ENCODE results near the gene PELO. TPM values are rescaled to one million over a fixed set of nuclear protein-coding genes. Genes with fewer than 3 reads are reported as not detected.

Gene PELO
- total and polyA plus RNA-seq, 2 experiments from 2014 or later, result 14.5 to 15.3 TPM

GRCh38 chr5:52800394-52801213 is 12.9 kb downstream of the PELO start:
- peak overlapping the region; percentile 73 for H3K4me3 ChIP-seq
- H3K9me3 ChIP-seq (ENCODE audit: low read depth), result no peaks in the 10 kb centered on the region
- H3K4me1 ChIP-seq (ENCODE audit: low read depth), result peaks cover 30% of the 10 kb centered on the region
- peak; percentile 57 to 72 for DNase-seq (ENCODE audit: low read depth in 1 of 2, low spot score in 1 of 2)
- no peak for TF ChIP-seq CTCF (IDR thresholded peaks at IDR 0.05; ENCODE audit: low read depth, low read length)
- H3K27ac ChIP-seq, result peak overlapping the region; percentile 94
- H3K27me3 ChIP-seq, result no peaks in the 10 kb centered on the region
- H3K36me3 ChIP-seq, result no peaks in the 10 kb centered on the region

GRCh38 chr5:52801329-52801728 is 13.6 kb downstream of the PELO start:
- Histone ChIP-seq H3K9me3 (ENCODE audit: low read depth) (no peaks in the 10 kb centered on the region), H3K27ac (peak overlapping the region; percentile 94), H3K27me3 (no peaks in the 10 kb centered on the region), H3K36me3 (no peaks in the 10 kb centered on the region), H3K4me3 (peak overlapping the region; percentile 73), H3K4me1 (ENCODE audit: low read depth) (peaks cover 30% of the 10 kb centered on the region)
- DNase-seq (ENCODE audit: low read depth in 1 of 2, low spot score in 1 of 2), result peak in 1 of 2 donors; percentile 17
- no peak for TF ChIP-seq CTCF (IDR thresholded peaks at IDR 0.05; ENCODE audit: low read depth, low read length)

- no peaks in the 10 kb centered on the region for H3K36me3 ChIP-seq
- no peak overlapping the region for H3K27ac ChIP-seq
- H3K4me3 ChIP-seq, result peak overlapping the region; percentile 73
- H3K27me3 ChIP-seq, result no peaks in the 10 kb centered on the region
- no peak for DNase-seq (ENCODE audit: low read depth in 1 of 2, low spot score in 1 of 2)
- no peak for TF ChIP-seq CTCF (IDR thresholded peaks at IDR 0.05; ENCODE audit: low read depth, low read length)
- H3K9me3 ChIP-seq (ENCODE audit: low read depth), result no peaks in the 10 kb centered on the region
- H3K4me1 ChIP-seq (ENCODE audit: low read depth), result peaks cover 30% of the 10 kb centered on the region
Observed at GRCh38 chr5:52802272-52802973, 14.7 kb downstream of the PELO start.

- DNase-seq (ENCODE audit: low read depth in 1 of 2, low spot score in 1 of 2), result no peak
- Histone ChIP-seq H3K36me3 (no peaks in the 10 kb centered on the region), H3K9me3 (ENCODE audit: low read depth) (no peaks in the 10 kb centered on the region), H3K27ac (no peak overlapping the region), H3K4me3 (peak overlapping the region; percentile 73), H3K27me3 (no peaks in the 10 kb centered on the region), H3K4me1 (ENCODE audit: low read depth) (peaks cover 30% of the 10 kb centered on the region)
- no peak for TF ChIP-seq CTCF (IDR thresholded peaks at IDR 0.05; ENCODE audit: low read depth, low read length)
Observed at GRCh38 chr5:52802974-52803336, 15.2 kb downstream of the PELO start.

GRCh38 chr5:52804387-52804791 is 16.7 kb downstream of the PELO start:
- TF ChIP-seq CTCF (IDR thresholded peaks at IDR 0.05; ENCODE audit: low read depth, low read length), result no peak
- Histone ChIP-seq H3K4me3 (no peak overlapping the region), H3K27ac (no peak overlapping the region), H3K27me3 (no peaks in the 10 kb centered on the region), H3K9me3 (ENCODE audit: low read depth) (no peaks in the 10 kb centered on the region), H3K36me3 (no peaks in the 10 kb centered on the region), H3K4me1 (ENCODE audit: low read depth) (peaks cover 25% of the 10 kb centered on the region)
- DNase-seq (ENCODE audit: low read depth in 1 of 2, low spot score in 1 of 2), result peak in 1 of 2 donors; percentile 66

Measured in cardiac muscle cell (in vitro differentiated cells and primary cell).